A549 treated with Hydrocortisone at 1 μM for 4 hours (cell line): ENCODE results near the gene SULT1C2. TPM values are rescaled to one million over a fixed set of nuclear protein-coding genes. Genes with fewer than 3 reads are reported as not detected.

Source experiments
- total RNA-seq: library from RNA; stranded (reverse); fragments of 200-300 nt; extraction: Qiagen RNA extraction; gene quantifications from 5 replicates; pipeline ENCODE4 v1.2.3, GENCODE V29; 2022

Gene SULT1C2
- total RNA-seq, result 0.36 to 0.78 TPM (median 0.43 TPM) in 5 replicates

DNA sequence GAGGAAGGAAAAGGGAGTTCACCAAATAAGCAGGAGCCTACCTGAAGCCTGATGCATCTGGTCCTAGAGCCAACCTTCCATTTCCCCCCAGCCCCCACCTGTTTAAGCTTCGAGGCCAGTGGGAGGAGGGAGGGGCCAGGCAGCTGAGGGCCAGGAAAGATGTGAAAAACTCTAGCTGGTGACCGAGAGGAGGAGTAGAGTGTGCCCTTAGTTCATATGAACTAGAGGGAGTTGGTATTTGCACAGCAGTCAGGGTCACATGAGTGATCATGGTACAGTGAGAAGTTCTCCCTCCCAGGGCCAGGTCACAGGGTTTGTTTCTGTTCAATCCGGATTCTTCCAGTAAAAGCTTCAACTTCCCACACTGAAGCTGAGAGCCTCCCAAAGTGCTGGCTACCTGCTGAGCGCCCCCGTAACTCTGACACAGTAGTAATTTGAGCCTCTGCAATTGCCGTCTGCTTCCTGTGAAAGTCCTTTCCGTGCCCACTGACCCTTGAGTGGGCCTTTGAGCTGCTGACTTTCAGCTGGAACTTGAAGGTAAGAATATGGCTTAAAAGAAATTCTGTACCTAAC is at the start of gene SULT1C2:
Gene SULT1C2, plus strand, starts transcription at position 362 of the 573 bp plus-strand sequence. CDS start 4,773 bp downstream, outside the sequence.

DNA sequence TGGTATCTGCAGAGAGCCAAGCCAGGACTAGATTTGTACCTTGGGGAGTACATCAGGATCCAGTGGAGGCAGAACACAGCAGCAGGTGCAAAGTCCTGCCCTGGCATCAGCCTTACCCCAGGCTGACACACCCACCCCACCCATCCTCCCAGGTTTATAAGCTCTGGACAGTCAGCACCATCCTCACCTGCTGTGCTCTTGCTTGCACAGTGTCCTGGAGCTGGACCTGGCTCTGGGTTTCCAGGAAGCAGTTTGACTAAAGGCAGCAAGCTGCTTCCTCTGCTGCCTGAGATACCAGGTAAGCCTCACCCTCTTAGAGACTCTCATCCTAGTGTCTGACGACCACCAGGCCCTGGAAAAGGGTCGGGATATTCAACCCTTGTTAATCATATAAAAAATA is 48.9 kb upstream of the SULT1C2 start, which contains the start of gene SULT1C3:
Gene SULT1C3, plus strand, starts transcription at position 183 of the 400 bp plus-strand sequence. CDS start 7,227 bp downstream, outside the sequence.

Other genes starting within 250 kb of the SULT1C2 start
- not detected in 5 replicates for gene SULT1C3, start 48.9 kb upstream of the SULT1C2 start, total RNA-seq
- gene SULT1C4, start 89.1 kb downstream of the SULT1C2 start, total RNA-seq, result 0.07 TPM in 1 of 5 replicates, not detected in the others
- gene GCC2, start 160.3 kb downstream of the SULT1C2 start, total RNA-seq, result 9.8 to 18.1 TPM (median 14.3 TPM) in 5 replicates
- gene LIMS1, start 245.6 kb downstream of the SULT1C2 start, total RNA-seq, result 42.9 to 67.5 TPM (median 60.8 TPM) in 5 replicates